Activated naive CD8-positive, alpha-beta T cell treated with anti-CD3 and anti-CD28 coated beads for 36 hours (primary cell): Measurements from ENCODE around the gene PDZRN4. TPM values are rescaled to one million over a fixed set of nuclear protein-coding genes. Genes with fewer than 3 reads are reported as not detected.
"Not testable (repeated sequence)": the region's sequence is repeated elsewhere in the genome, so short reads cannot be mapped to it uniquely, and the experiment has no call there.

Source experiments
- DNase-seq: peaks from one replicate; pipeline ENCODE4 v3.0.0; 2021
- H3K27ac Mint-ChIP-seq: one replicate; pipeline ENCODE4 v1.8.0; 2022; ENCODE audit warnings: mild to moderate bottlenecking, moderate library complexity, mixed read lengths
- H3K27me3 Mint-ChIP-seq: one replicate; pipeline ENCODE4 v1.8.0; 2022; ENCODE audit warnings: mild to moderate bottlenecking, mixed read lengths
- H3K36me3 Mint-ChIP-seq: one replicate; pipeline ENCODE4 v1.8.0; 2021; ENCODE audit warnings: mild to moderate bottlenecking, mixed read lengths
- H3K4me1 Mint-ChIP-seq: one replicate; pipeline ENCODE4 v1.8.0; 2021; ENCODE audit warnings: mixed read lengths
- H3K4me3 Mint-ChIP-seq: one replicate; pipeline ENCODE4 v1.8.0; 2022; ENCODE audit warnings: mild to moderate bottlenecking, moderate library complexity, mixed read lengths
- H3K9me3 Mint-ChIP-seq: one replicate; pipeline ENCODE4 v1.8.0; 2022; ENCODE audit warnings: mixed read lengths
- total RNA-seq, 2 experiments: library from RNA; stranded (reverse); gene quantifications; one replicate each; pipeline ENCODE4 v1.2.3, GENCODE V29; 2021

PDZRN4 gene
- total RNA-seq, 2 experiments from 2014 or later = not detected

DNA sequence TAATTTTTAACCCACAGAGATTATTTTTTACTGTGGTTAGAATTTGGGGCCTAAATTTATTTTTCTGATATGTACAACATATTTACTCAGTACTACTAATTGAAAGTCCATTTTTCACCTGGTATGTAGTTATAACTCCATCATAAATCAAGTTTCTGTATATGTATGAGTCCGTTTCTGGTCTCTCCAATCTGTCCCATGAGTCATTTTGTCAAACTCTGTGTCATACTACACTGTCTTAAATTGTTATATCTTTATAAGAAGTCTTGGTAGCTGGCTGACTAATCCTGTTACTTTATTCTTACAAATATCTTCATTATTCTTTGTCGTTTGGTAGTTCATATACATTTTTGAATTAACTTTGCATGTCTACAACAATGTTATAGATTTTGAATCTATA is 344.0 kb downstream of the PDZRN4 start:
- H3K4me1 Mint-ChIP-seq = peaks cover 11% of the 10 kb centered on the region
- H3K27ac Mint-ChIP-seq = no peak overlapping the region
- H3K36me3 Mint-ChIP-seq = no peaks in the 10 kb centered on the region
- no peak overlapping the region for H3K4me3 Mint-ChIP-seq
- peaks cover 10% of the 10 kb centered on the region for H3K27me3 Mint-ChIP-seq
- DNase-seq = no peak
- no peaks in the 10 kb centered on the region for H3K9me3 Mint-ChIP-seq

GRCh38 chr12:41536813-41537490 is 348.8 kb downstream of the PDZRN4 start:
- DNase-seq = no peak

GRCh38 chr12:41537522-41537921 is 349.4 kb downstream of the PDZRN4 start:
- no peak overlapping the region for H3K4me3 Mint-ChIP-seq
- H3K27me3 Mint-ChIP-seq = peaks cover 20% of the 10 kb centered on the region
- peaks cover 16% of the 10 kb centered on the region for H3K4me1 Mint-ChIP-seq

More at GRCh38 chr12:41536813-41537490, 348.8 kb downstream of the PDZRN4 start:
- H3K27me3 Mint-ChIP-seq = peaks cover 20% of the 10 kb centered on the region
- H3K4me1 Mint-ChIP-seq = peaks cover 16% of the 10 kb centered on the region
- no peak overlapping the region for H3K4me3 Mint-ChIP-seq
- H3K27ac Mint-ChIP-seq = peak overlapping the region; percentile 85
- H3K36me3 Mint-ChIP-seq = no peaks in the 10 kb centered on the region
- H3K9me3 Mint-ChIP-seq = no peaks in the 10 kb centered on the region

DNA sequence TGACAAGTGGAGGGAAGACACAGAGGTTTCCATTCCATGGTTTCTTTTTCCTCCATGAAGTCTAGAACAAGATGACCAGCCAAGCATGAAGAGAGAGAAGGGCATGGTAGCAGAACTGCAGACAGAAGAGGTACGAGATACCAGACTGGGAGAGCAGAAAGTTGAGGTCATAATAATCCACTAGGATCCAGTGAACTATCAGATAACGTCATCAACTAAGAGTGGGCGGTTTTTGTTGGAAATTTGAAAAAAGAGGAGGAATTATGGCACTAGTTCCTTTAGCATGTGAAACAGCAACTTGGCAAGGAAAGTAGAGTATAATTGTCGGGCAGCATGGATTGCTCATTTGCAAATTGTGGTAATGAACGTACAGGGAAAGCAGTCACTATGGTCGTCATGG is 357.6 kb downstream of the PDZRN4 start:
- Mint-ChIP-seq H3K36me3 (no peaks in the 10 kb centered on the region), H3K27me3 (peaks cover 27% of the 10 kb centered on the region), H3K9me3 (no peaks in the 10 kb centered on the region), H3K27ac (no peak overlapping the region), H3K4me3 (no peak overlapping the region), H3K4me1 (no peaks in the 10 kb centered on the region)
- DNase-seq = no peak

More at GRCh38 chr12:41537522-41537921, 349.4 kb downstream of the PDZRN4 start:
- no peaks in the 10 kb centered on the region for H3K36me3 Mint-ChIP-seq
- no peaks in the 10 kb centered on the region for H3K9me3 Mint-ChIP-seq
- DNase-seq = no peak
- H3K27ac Mint-ChIP-seq = peak overlapping the region; percentile 85

GRCh38 chr12:41547071-41547470 is 359.0 kb downstream of the PDZRN4 start:
- not testable (repeated sequence) for H3K4me3 Mint-ChIP-seq, H3K27ac Mint-ChIP-seq, DNase-seq, H3K9me3 Mint-ChIP-seq, H3K36me3 Mint-ChIP-seq, H3K4me1 Mint-ChIP-seq
- H3K27me3 Mint-ChIP-seq = peaks cover 30% of the 10 kb centered on the region

GRCh38 chr12:41548926-41549325 is 360.8 kb downstream of the PDZRN4 start:
- DNase-seq = no peak
- H3K4me1 Mint-ChIP-seq = no peaks in the 10 kb centered on the region
- H3K4me3 Mint-ChIP-seq = no peak overlapping the region
- no peaks in the 10 kb centered on the region for H3K36me3 Mint-ChIP-seq
- peaks cover 25% of the 10 kb centered on the region for H3K27me3 Mint-ChIP-seq
- H3K27ac Mint-ChIP-seq = no peak overlapping the region
- no peaks in the 10 kb centered on the region for H3K9me3 Mint-ChIP-seq

- Mint-ChIP-seq H3K27ac (no peak overlapping the region), H3K9me3 (no peaks in the 10 kb centered on the region), H3K4me3 (no peak overlapping the region), H3K27me3 (peaks cover 17% of the 10 kb centered on the region), H3K4me1 (no peaks in the 10 kb centered on the region), H3K36me3 (no peaks in the 10 kb centered on the region)
- no peak for DNase-seq
These were observed 364.5 kb downstream of the PDZRN4 start for GRCh38 chr12:41552588-41552987.

DNA sequence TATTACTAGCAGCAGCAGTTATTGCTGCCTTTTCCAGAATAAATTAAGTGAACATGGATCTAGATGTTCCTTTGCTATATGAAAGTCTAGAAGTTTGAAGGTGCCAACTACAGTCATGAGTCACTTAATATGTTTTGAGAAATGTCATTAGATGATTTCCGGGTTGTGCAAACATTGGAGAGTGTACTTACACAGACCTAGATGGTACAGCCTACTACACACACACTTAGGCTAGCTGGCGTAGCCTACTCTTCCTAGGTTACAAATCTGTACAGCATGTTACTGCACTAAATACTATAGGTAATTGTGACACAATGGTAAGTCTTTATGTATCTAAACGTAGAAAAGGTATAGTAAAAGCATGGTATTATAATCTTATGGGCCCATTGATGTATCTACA is 368.1 kb downstream of the PDZRN4 start:
- Mint-ChIP-seq H3K4me3 (no peak overlapping the region), H3K27ac (no peak overlapping the region), H3K36me3 (no peaks in the 10 kb centered on the region), H3K27me3 (peaks cover 15% of the 10 kb centered on the region), H3K9me3 (no peaks in the 10 kb centered on the region), H3K4me1 (no peaks in the 10 kb centered on the region)
- DNase-seq = no peak

DNA sequence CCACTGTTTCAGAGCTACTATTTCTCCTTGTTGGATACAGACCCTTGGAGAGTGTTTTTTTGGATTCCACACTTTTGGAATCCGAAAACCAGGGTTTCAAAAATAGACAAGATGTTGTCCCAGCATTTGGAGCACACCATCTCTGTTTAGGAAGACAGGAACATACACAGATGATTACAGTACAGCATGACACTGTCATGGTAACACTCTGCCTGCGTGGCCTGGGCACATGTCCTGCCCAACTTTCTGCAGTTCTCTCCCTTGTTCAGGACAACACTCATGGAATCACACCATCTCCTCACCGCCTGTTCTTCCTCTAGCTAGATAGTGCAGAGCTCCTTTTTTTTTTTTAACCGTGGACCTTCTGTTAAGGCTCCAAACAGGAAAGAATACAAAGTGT is 369.2 kb downstream of the PDZRN4 start:
- no peak overlapping the region for H3K27ac Mint-ChIP-seq
- no peak for DNase-seq
- peaks cover 9% of the 10 kb centered on the region for H3K27me3 Mint-ChIP-seq
- no peak overlapping the region for H3K4me3 Mint-ChIP-seq
- H3K4me1 Mint-ChIP-seq = no peaks in the 10 kb centered on the region
- H3K9me3 Mint-ChIP-seq = no peaks in the 10 kb centered on the region
- H3K36me3 Mint-ChIP-seq = no peaks in the 10 kb centered on the region

- Mint-ChIP-seq H3K9me3 (no peaks in the 10 kb centered on the region), H3K27ac (no peak overlapping the region), H3K36me3 (no peaks in the 10 kb centered on the region), H3K27me3 (peaks cover 8% of the 10 kb centered on the region), H3K4me1 (no peaks in the 10 kb centered on the region), H3K4me3 (no peak overlapping the region)
- no peak for DNase-seq
These were observed 370.6 kb downstream of the PDZRN4 start for GRCh38 chr12:41558671-41559070.

DNA sequence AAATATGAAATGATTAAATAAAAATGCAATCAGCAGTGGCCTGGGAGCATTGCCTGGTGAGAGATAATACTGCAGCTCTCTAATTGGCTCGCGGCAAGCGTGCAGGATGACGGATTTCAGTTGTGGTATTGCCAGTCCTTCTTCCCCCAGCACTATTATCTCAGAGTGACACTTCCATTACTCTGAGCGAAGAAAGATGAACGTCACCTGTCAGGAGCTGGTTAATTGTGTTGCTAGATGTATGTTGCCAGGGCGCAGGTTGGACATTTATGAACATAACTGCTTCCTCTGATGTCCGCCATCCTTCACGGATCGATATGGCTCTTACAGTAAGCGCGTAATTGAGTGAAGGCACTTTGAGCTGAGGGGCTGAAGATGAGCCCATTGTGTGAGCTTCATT is 374.9 kb downstream of the PDZRN4 start:
- DNase-seq = no peak
- H3K27ac Mint-ChIP-seq = no peak overlapping the region
- no peak overlapping the region for H3K4me3 Mint-ChIP-seq
- H3K9me3 Mint-ChIP-seq = no peaks in the 10 kb centered on the region
- no peaks in the 10 kb centered on the region for H3K36me3 Mint-ChIP-seq
- peaks cover 4% of the 10 kb centered on the region for H3K27me3 Mint-ChIP-seq
- no peaks in the 10 kb centered on the region for H3K4me1 Mint-ChIP-seq

GRCh38 chr12:41564816-41565215 is 376.7 kb downstream of the PDZRN4 start:
- Mint-ChIP-seq H3K4me1 (no peaks in the 10 kb centered on the region), H3K27me3 (no peaks in the 10 kb centered on the region), H3K36me3 (no peaks in the 10 kb centered on the region), H3K27ac (no peak overlapping the region), H3K4me3 (no peak overlapping the region), H3K9me3 (no peaks in the 10 kb centered on the region)
- DNase-seq = no peak

DNA sequence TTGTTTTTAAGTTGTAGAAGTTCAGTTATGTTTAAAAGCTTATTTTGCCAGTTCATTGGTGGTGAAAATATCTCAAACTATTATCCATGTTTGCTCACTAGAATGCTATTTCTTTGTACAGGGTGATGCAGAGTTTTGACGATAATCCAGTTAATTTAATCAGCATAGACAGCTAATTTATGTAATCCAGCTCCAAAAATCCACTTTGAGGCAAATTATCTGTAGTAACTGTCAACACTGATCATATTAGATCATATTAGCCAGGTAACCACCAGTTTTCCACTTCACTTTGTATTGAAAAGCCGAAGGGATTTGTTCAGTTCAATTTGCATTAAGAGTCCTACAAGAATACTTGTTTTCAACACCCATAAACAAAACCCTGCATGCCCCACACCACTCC is 378.6 kb downstream of the PDZRN4 start:
- no peaks in the 10 kb centered on the region for H3K36me3 Mint-ChIP-seq
- H3K27me3 Mint-ChIP-seq = no peaks in the 10 kb centered on the region
- no peaks in the 10 kb centered on the region for H3K9me3 Mint-ChIP-seq
- H3K27ac Mint-ChIP-seq = no peak overlapping the region
- no peaks in the 10 kb centered on the region for H3K4me1 Mint-ChIP-seq
- no peak overlapping the region for H3K4me3 Mint-ChIP-seq
- DNase-seq = no peak

DNA sequence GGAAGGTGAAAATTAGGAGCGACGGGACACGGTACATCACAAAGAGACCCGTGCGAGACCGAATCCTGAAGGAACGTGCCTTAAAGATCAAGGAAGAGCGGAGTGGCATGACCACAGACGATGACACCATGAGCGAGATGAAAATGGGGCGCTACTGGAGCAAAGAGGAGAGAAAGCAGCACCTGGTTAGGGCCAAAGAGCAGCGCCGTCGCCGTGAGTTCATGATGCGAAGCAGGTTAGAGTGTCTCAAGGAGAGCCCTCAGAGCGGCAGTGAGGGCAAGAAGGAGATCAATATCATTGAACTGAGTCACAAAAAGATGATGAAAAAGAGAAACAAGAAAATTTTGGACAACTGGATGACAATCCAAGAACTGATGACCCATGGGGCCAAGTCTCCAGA is 385.3 kb downstream of the PDZRN4 start:
- Mint-ChIP-seq H3K4me1 (no peaks in the 10 kb centered on the region), H3K9me3 (no peaks in the 10 kb centered on the region), H3K4me3 (no peak overlapping the region), H3K27ac (no peak overlapping the region), H3K27me3 (no peaks in the 10 kb centered on the region), H3K36me3 (no peaks in the 10 kb centered on the region)
- DNase-seq = no peak

GRCh38 chr12:41576925-41577324 is 388.8 kb downstream of the PDZRN4 start:
- DNase-seq = no peak
- no peaks in the 10 kb centered on the region for H3K9me3 Mint-ChIP-seq
- no peak overlapping the region for H3K27ac Mint-ChIP-seq
- H3K4me3 Mint-ChIP-seq = no peak overlapping the region
- no peaks in the 10 kb centered on the region for H3K27me3 Mint-ChIP-seq
- no peaks in the 10 kb centered on the region for H3K4me1 Mint-ChIP-seq
- H3K36me3 Mint-ChIP-seq = no peaks in the 10 kb centered on the region

GRCh38 chr12:41577995-41578394 is 389.9 kb downstream of the PDZRN4 start:
- no peak for DNase-seq
- Mint-ChIP-seq H3K27ac (no peak overlapping the region), H3K4me3 (no peak overlapping the region), H3K9me3 (no peaks in the 10 kb centered on the region), H3K27me3 (no peaks in the 10 kb centered on the region), H3K4me1 (no peaks in the 10 kb centered on the region), H3K36me3 (no peaks in the 10 kb centered on the region)
